HEK293 (cell line): ENCODE data around the gene EIF4A2.

Source experiments
- BCL11A ChIP-seq: fragments of 450-650 bp; formaldehyde crosslinking; IDR thresholded peaks from 2 replicates; pipeline ENCODE4 v1.5.1; 2016; ENCODE audit warnings: low read depth, missing biosample characterization, missing genetic modification characterization
- CTCF ChIP-seq: fragments of 450-650 bp; formaldehyde crosslinking; IDR thresholded peaks from 2 replicates; pipeline ENCODE4 v1.5.1; 2016; ENCODE audit warnings: missing biosample characterization, missing genetic modification characterization
- KLF1 ChIP-seq: fragments of 450-650 bp; formaldehyde crosslinking; IDR thresholded peaks from 2 replicates; pipeline ENCODE4 v1.5.1; 2016; ENCODE audit warnings: missing biosample characterization, missing genetic modification characterization
- RBAK ChIP-seq: fragments of 450-650 bp; formaldehyde crosslinking; IDR thresholded peaks from 2 replicates; pipeline ENCODE4 v1.5.1; 2016; ENCODE audit warnings: missing biosample characterization, missing genetic modification characterization
- YY1 ChIP-seq: fragments of 450-650 bp; formaldehyde crosslinking; IDR thresholded peaks from 2 replicates; pipeline ENCODE4 v1.5.1; 2018; ENCODE audit warnings: missing biosample characterization, missing genetic modification characterization
- ZFP37 ChIP-seq: fragments of 450-650 bp; formaldehyde crosslinking; IDR thresholded peaks from 2 replicates; pipeline ENCODE4 v1.5.1; 2016; ENCODE audit warnings: missing biosample characterization, missing genetic modification characterization
- ZFP41 ChIP-seq: fragments of 450-650 bp; formaldehyde crosslinking; IDR thresholded peaks from 2 replicates; pipeline ENCODE4 v1.5.1; 2016; ENCODE audit warnings: missing biosample characterization, missing genetic modification characterization, borderline replicate concordance
- ZNF239 ChIP-seq: fragments of 450-650 bp; formaldehyde crosslinking; IDR thresholded peaks from 2 replicates; pipeline ENCODE4 v1.5.1; 2016; ENCODE audit warnings: missing biosample characterization, missing genetic modification characterization
- ZNF341 ChIP-seq: fragments of 450-650 bp; formaldehyde crosslinking; IDR thresholded peaks from 2 replicates; pipeline ENCODE4; 2016; ENCODE audit warnings: low read depth, missing biosample characterization, missing genetic modification characterization
- ZNF561 ChIP-seq: fragments of 450-650 bp; IDR thresholded peaks from 2 replicates; pipeline ENCODE4 v1.5.1; 2018; ENCODE audit warnings: missing biosample characterization, missing genetic modification characterization, borderline replicate concordance

- TF ChIP-seq ZNF341 (tag by site-specific recombination) (no peak), YY1 (tag by site-specific recombination) (no peak), ZNF239 (tag by site-specific recombination) (no peak), CTCF (tag by site-specific recombination) (no peak), BCL11A (tag by site-specific recombination) (no peak), ZNF561 (no peak), ZFP41 (tag by site-specific recombination) (no peak), ZFP37 (no peak), RBAK (tag by site-specific recombination) (no peak), KLF1 (tag by site-specific recombination) (no peak)
These were observed 29.4 kb upstream of the EIF4A2 start for GRCh38 chr3:186754006-186754405.
